ENCODE data around the gene LRTM2. TPM values are rescaled to one million over a fixed set of nuclear protein-coding genes. Genes with fewer than 3 reads are reported as not detected.
"Not testable (repeated sequence)": the region's sequence is repeated elsewhere in the genome, so short reads cannot be mapped to it uniquely, and the experiment has no call there.

The LRTM2 gene
- total RNA-seq, 2 experiments from 2014 or later, result not detected

GRCh38 chr12:1815814-1816729 is 4.3 kb upstream of the LRTM2 start:
- no peaks in the 10 kb centered on the region for H3K79me2 ChIP-seq (ENCODE audit: insufficient read depth, low read depth, low read length)
- intact Hi-C loops (cut with micrococcal nuclease; ENCODE audit: unreplicated experiment), result no loop called here
- DNase-seq (ENCODE audit: low spot score), result no peak
- no peak overlapping the region for H3K27ac ChIP-seq (ENCODE audit: low read depth, low read length, poor library complexity, severe bottlenecking)
- no peaks in the 10 kb centered on the region for H3K9me3 ChIP-seq (ENCODE audit: low read length)
- H3K4me3 ChIP-seq (ENCODE audit: low read depth, low read length, poor library complexity, severe bottlenecking), result no peak overlapping the region
- no peaks in the 10 kb centered on the region for H3K9me2 ChIP-seq (ENCODE audit: insufficient read depth, low read length)
- H3K4me1 ChIP-seq (ENCODE audit: insufficient read depth, low read length, poor library complexity, severe bottlenecking), result no peaks in the 10 kb centered on the region
- POLR2A ChIA-PET, result interaction anchor here (0.8 kb wide), 1 partner anchor 60 kb away, joined by 3 read pairs; no protein-coding TSS in a partner anchor
- no peak for TF ChIP-seq CTCF (conservative IDR thresholded peaks at IDR 0.05; ENCODE audit: low read length)
- no peak for TF ChIP-seq EZH2phosphoT487 (IDR thresholded peaks at IDR 0.05; ENCODE audit: borderline replicate concordance, low read depth, low read length)
- H3K4me2 ChIP-seq (ENCODE audit: low read length), result no peak overlapping the region
- no peaks in the 10 kb centered on the region for H3K36me3 ChIP-seq (ENCODE audit: insufficient read depth, low read length)
- H4K20me1 ChIP-seq (ENCODE audit: insufficient read depth, low read length), result no peaks in the 10 kb centered on the region
- no peak overlapping the region for H2AFZ ChIP-seq (ENCODE audit: low read length)
- no TSS peak for BruUV-seq (replicated peaks)
- CTCF ChIA-PET (ENCODE audit: unreplicated experiment), result no interaction called here

- H4K20me1 ChIP-seq (ENCODE audit: insufficient read depth, low read length), result no peaks in the 10 kb centered on the region
- no peak overlapping the region for H3K4me3 ChIP-seq (ENCODE audit: low read depth, low read length, poor library complexity, severe bottlenecking)
- no peak overlapping the region for H2AFZ ChIP-seq (ENCODE audit: low read length)
- DNase-seq (ENCODE audit: low spot score), result no peak
- intact Hi-C loops (cut with micrococcal nuclease; ENCODE audit: unreplicated experiment), result no loop called here
- no peak overlapping the region for H3K4me2 ChIP-seq (ENCODE audit: low read length)
- H3K36me3 ChIP-seq (ENCODE audit: insufficient read depth, low read length), result no peaks in the 10 kb centered on the region
- H3K4me1 ChIP-seq (ENCODE audit: insufficient read depth, low read length, poor library complexity, severe bottlenecking), result no peaks in the 10 kb centered on the region
- no peaks in the 10 kb centered on the region for H3K9me3 ChIP-seq (ENCODE audit: low read length)
- POLR2A ChIA-PET, result no interaction called here
- BruUV-seq (replicated peaks), result no TSS peak
- no peaks in the 10 kb centered on the region for H3K9me2 ChIP-seq (ENCODE audit: insufficient read depth, low read length)
- H3K27ac ChIP-seq (ENCODE audit: low read depth, low read length, poor library complexity, severe bottlenecking), result no peak overlapping the region
- H3K79me2 ChIP-seq (ENCODE audit: insufficient read depth, low read depth, low read length), result no peaks in the 10 kb centered on the region
- TF ChIP-seq EZH2phosphoT487 (IDR thresholded peaks at IDR 0.05; ENCODE audit: borderline replicate concordance, low read depth, low read length) (no peak), CTCF (conservative IDR thresholded peaks at IDR 0.05; ENCODE audit: low read length) (no peak)
- CTCF ChIA-PET (ENCODE audit: unreplicated experiment), result no interaction called here
These were observed 3.5 kb upstream of the LRTM2 start for GRCh38 chr12:1816730-1817348.

- H3K79me2 ChIP-seq (ENCODE audit: insufficient read depth, low read depth, low read length); H4K20me1 ChIP-seq (ENCODE audit: insufficient read depth, low read length); CTCF ChIA-PET (ENCODE audit: unreplicated experiment); intact Hi-C loops (cut with micrococcal nuclease; ENCODE audit: unreplicated experiment); H3K27ac ChIP-seq (ENCODE audit: low read depth, low read length, poor library complexity, severe bottlenecking); H2AFZ ChIP-seq (ENCODE audit: low read length); H3K4me1 ChIP-seq (ENCODE audit: insufficient read depth, low read length, poor library complexity, severe bottlenecking); DNase-seq (ENCODE audit: low spot score); BruUV-seq (replicated peaks); H3K9me3 ChIP-seq (ENCODE audit: low read length); H3K4me2 ChIP-seq (ENCODE audit: low read length); H3K9me2 ChIP-seq (ENCODE audit: insufficient read depth, low read length); H3K36me3 ChIP-seq (ENCODE audit: insufficient read depth, low read length); POLR2A ChIA-PET; H3K4me3 ChIP-seq (ENCODE audit: low read depth, low read length, poor library complexity, severe bottlenecking): not testable (repeated sequence)
These were observed 2.4 kb upstream of the LRTM2 start for GRCh38 chr12:1817928-1818327.
